Measurements from ENCODE around the gene HSD3B7.

HSD3B7 gene

DNA sequence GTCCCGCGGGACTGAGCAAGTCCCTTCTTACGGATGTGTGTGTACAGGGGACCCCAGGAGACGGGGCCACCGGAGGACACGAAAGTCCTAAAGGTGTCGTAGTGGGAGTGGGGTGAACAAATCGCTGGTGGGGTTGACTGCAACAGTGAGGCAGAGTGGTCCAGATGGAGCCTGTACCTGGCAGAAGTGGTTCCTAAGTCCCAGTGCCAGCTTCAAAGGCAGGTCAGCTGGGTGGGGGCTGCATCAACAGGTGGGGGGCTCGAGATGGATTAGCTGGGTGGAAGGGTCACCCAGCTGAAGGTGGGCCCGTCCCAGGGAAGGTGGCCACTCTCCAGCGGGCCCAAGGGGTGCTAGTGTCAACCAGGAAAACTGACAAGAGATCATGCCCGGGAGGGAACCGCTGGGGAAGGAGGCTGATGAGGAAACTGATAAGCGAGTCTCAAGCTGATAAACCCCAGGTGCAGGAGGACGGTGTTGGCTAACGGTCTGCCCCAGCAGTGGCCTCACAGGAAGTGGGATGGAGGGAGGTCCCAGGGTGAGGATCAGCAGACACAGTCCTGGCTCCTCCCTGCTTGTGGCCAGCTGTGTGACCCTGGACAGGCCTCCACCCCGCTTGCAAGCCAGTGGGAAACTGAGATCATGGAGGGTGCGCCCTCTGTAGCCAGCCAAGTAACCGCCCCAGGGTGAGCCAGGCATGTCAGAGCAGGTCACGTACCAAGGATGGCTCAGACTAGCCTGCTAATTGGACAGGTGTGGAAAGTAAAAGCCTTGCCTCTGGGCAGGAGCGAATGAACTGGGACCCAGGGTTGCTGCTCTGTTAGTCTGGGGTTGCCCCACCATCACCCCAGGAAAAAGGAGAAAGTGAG, 35.1 kb upstream of the HSD3B7 start (continued):
- TF ChIP-seq, protein P1, sequence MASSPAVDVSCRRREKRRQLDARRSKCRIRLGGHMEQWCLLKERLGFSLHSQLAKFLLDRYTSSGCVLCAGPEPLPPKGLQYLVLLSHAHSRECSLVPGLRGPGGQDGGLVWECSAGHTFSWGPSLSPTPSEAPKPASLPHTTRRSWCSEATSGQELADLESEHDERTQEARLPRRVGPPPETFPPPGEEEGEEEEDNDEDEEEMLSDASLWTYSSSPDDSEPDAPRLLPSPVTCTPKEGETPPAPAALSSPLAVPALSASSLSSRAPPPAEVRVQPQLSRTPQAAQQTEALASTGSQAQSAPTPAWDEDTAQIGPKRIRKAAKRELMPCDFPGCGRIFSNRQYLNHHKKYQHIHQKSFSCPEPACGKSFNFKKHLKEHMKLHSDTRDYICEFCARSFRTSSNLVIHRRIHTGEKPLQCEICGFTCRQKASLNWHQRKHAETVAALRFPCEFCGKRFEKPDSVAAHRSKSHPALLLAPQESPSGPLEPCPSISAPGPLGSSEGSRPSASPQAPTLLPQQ (tag by site-specific recombination; IDR thresholded peaks at IDR 0.05), result peak; percentile 54; the same call in 1 of the 2 replicates
- TF ChIP-seq ZNF10 (tag by site-specific recombination; IDR thresholded peaks at IDR 0.05) (0 out of 2 replicates have a peak, but pooled peaks have one; percentile 17), ZNF239 (tag by site-specific recombination; IDR thresholded peaks at IDR 0.05) (no peak), KLF16 (tag by site-specific recombination; IDR thresholded peaks at IDR 0.05) (0 out of 2 replicates have a peak, but pooled peaks have one; percentile 30), HOXA7 (CRISPR knock-in tag; IDR thresholded peaks at IDR 0.05; ENCODE audit: borderline replicate concordance) (no peak), ZNF626 (tag by site-specific recombination; IDR thresholded peaks at IDR 0.05) (no peak), ZNF426 (tag by site-specific recombination; IDR thresholded peaks at IDR 0.05) (no peak), ZNF664 (tag by site-specific recombination; IDR thresholded peaks at IDR 0.05) (no peak), SP2 (tag by site-specific recombination; IDR thresholded peaks at IDR 0.05) (peak; percentile 69), ZIC2 (tag by site-specific recombination; IDR thresholded peaks at IDR 0.05) (peak; percentile 99), KLF1 (tag by site-specific recombination; IDR thresholded peaks at IDR 0.05) (peak; percentile 95), ZBTB20 (tag by site-specific recombination; IDR thresholded peaks at IDR 0.05) (peak; percentile 31; the same call in 1 of the 2 replicates), ZBTB7A (tag by site-specific recombination; IDR thresholded peaks at IDR 0.05; ENCODE audit: low read depth) (0 out of 2 replicates have a peak, but pooled peaks have one; percentile 51), SP7 (tag by site-specific recombination; IDR thresholded peaks at IDR 0.05) (peak; percentile 80), SP3 (tag by site-specific recombination; IDR thresholded peaks at IDR 0.05) (peak; percentile 57), ZFP69B (tag by site-specific recombination; IDR thresholded peaks at IDR 0.05) (0 out of 2 replicates have a peak, but pooled peaks have one; percentile 58), RBAK (tag by site-specific recombination; IDR thresholded peaks at IDR 0.05) (no peak), ZEB2 (tag by site-specific recombination; IDR thresholded peaks at IDR 0.05) (peak; percentile 37; the same call in 1 of the 2 replicates), IKZF3 (tag by site-specific recombination; IDR thresholded peaks at IDR 0.05) (0 out of 2 replicates have a peak, but pooled peaks have one; percentile 34), GLIS1 (tag by site-specific recombination; IDR thresholded peaks at IDR 0.05) (peak; percentile 76), SCRT2 (tag by site-specific recombination; IDR thresholded peaks at IDR 0.05) (peak; percentile 100), ZNF530 (tag by site-specific recombination; IDR thresholded peaks at IDR 0.05; ENCODE audit: low read depth) (no peak), HOXC10 (CRISPR knock-in tag; IDR thresholded peaks at IDR 0.05) (0 out of 2 replicates have a peak, but pooled peaks have one; percentile 70)
- TF ChIP-seq, protein P2, sequence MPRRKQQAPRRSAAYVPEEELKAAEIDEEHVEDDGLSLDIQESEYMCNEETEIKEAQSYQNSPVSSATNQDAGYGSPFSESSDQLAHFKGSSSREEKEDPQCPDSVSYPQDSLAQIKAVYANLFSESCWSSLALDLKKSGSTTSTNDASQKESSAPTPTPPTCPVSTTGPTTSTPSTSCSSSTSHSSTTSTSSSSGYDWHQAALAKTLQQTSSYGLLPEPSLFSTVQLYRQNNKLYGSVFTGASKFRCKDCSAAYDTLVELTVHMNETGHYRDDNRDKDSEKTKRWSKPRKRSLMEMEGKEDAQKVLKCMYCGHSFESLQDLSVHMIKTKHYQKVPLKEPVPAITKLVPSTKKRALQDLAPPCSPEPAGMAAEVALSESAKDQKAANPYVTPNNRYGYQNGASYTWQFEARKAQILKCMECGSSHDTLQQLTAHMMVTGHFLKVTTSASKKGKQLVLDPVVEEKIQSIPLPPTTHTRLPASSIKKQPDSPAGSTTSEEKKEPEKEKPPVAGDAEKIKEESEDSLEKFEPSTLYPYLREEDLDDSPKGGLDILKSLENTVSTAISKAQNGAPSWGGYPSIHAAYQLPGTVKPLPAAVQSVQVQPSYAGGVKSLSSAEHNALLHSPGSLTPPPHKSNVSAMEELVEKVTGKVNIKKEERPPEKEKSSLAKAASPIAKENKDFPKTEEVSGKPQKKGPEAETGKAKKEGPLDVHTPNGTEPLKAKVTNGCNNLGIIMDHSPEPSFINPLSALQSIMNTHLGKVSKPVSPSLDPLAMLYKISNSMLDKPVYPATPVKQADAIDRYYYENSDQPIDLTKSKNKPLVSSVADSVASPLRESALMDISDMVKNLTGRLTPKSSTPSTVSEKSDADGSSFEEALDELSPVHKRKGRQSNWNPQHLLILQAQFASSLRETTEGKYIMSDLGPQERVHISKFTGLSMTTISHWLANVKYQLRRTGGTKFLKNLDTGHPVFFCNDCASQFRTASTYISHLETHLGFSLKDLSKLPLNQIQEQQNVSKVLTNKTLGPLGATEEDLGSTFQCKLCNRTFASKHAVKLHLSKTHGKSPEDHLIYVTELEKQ (tag by site-specific recombination; IDR thresholded peaks at IDR 0.05; ENCODE audit: borderline replicate concordance), result no peak
- TF ChIP-seq, protein P3, sequence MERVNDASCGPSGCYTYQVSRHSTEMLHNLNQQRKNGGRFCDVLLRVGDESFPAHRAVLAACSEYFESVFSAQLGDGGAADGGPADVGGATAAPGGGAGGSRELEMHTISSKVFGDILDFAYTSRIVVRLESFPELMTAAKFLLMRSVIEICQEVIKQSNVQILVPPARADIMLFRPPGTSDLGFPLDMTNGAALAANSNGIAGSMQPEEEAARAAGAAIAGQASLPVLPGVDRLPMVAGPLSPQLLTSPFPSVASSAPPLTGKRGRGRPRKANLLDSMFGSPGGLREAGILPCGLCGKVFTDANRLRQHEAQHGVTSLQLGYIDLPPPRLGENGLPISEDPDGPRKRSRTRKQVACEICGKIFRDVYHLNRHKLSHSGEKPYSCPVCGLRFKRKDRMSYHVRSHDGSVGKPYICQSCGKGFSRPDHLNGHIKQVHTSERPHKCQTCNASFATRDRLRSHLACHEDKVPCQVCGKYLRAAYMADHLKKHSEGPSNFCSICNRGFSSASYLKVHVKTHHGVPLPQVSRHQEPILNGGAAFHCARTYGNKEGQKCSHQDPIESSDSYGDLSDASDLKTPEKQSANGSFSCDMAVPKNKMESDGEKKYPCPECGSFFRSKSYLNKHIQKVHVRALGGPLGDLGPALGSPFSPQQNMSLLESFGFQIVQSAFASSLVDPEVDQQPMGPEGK (tag by site-specific recombination; IDR thresholded peaks at IDR 0.05), result peak; percentile 52
